ENCODE results near the gene AP1B1. TPM values are rescaled to one million over a fixed set of nuclear protein-coding genes. Genes with fewer than 3 reads are reported as not detected.

The AP1B1 gene
- total RNA-seq, 1 experiment from 2014 or later, result 101 TPM

DNA sequence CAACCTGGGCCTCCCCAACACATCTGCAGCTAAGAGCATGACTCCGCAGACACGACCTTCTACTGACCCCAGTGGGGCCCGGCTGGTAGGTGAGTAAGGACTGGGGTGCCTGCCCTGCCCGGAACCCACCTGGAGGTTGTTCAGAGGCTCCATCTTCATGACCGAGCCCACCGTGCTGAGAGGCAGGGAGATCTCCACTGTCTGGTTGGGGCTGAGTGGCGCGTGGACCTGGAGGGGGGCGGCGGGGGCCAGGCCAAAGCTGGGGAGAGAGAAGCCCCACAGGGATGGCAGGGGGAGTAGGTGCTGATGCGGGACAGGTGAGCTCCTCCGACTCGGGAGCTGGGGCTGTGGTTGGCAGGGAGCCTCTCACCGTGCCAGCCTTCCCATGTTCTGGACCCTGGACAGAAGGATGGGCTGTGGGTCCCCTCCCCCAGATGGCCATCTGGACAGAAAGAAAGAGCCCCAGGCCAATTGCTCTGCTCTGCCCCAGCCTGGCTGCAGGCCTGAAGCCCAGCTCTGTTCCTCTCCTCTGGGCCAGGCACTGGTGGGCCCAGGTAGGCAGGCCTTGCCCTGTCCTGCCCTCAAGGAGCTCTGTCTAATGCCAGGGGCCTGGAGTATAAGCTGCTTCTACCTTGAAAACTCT lies 56.6 kb downstream of the AP1B1 start:
- DNase-seq, result no peak
- H3K4me1 Mint-ChIP-seq (ENCODE audit: low read depth, unreplicated experiment), result no peaks in the 10 kb centered on the region
- H3K36me3 Mint-ChIP-seq (ENCODE audit: insufficient read depth, unreplicated experiment), result peaks cover 14% of the 10 kb centered on the region
- no TSS peak for BruUV-seq (replicated peaks)
- H3K4me3 Mint-ChIP-seq (ENCODE audit: unreplicated experiment), result no peak overlapping the region
- no peak overlapping the region for H3K27ac Mint-ChIP-seq (ENCODE audit: unreplicated experiment)
- Histone ChIP-seq H3K27me3 (replicated peaks; ENCODE audit: control insufficient read depth, insufficient read depth, low read length) (no peaks in the 10 kb centered on the region), H3K9me3 (no peaks in the 10 kb centered on the region), H3K4me3 (ENCODE audit: low read depth, low read length) (no peak overlapping the region), H3K4me1 (no peaks in the 10 kb centered on the region), H3K36me3 (ENCODE audit: control insufficient read depth, insufficient read depth, low read length) (peaks cover 1% of the 10 kb centered on the region)
- POLR2A ChIA-PET, result no interaction called here
- CTCF ChIA-PET, result no interaction called here
- no peak for TF ChIP-seq CTCF (IDR thresholded peaks at IDR 0.05; ENCODE audit: insufficient read depth in 1 of 2, low read depth in 1 of 2, low read length in 1 of 2, severe bottlenecking in 1 of 2, unreplicated experiment in 1 of 2)
- intact Hi-C loops (cut with micrococcal nuclease; ENCODE audit: unreplicated experiment), result no loop called here
- no peaks in the 10 kb centered on the region for H3K9me3 Mint-ChIP-seq (ENCODE audit: unreplicated experiment)
- H3K27me3 Mint-ChIP-seq (ENCODE audit: insufficient read depth, unreplicated experiment), result no peaks in the 10 kb centered on the region

GRCh38 chr22:29331213-29331612 lies 57.2 kb downstream of the AP1B1 start:
- Histone ChIP-seq H3K9me3 (no peaks in the 10 kb centered on the region), H3K27me3 (replicated peaks; ENCODE audit: control insufficient read depth, insufficient read depth, low read length) (no peaks in the 10 kb centered on the region), H3K36me3 (ENCODE audit: control insufficient read depth, insufficient read depth, low read length) (peaks cover 1% of the 10 kb centered on the region), H3K4me1 (no peaks in the 10 kb centered on the region), H3K4me3 (ENCODE audit: low read depth, low read length) (no peak overlapping the region)
- Mint-ChIP-seq H3K36me3 (ENCODE audit: insufficient read depth, unreplicated experiment) (peaks cover 14% of the 10 kb centered on the region), H3K27ac (ENCODE audit: unreplicated experiment) (no peak overlapping the region), H3K27me3 (ENCODE audit: insufficient read depth, unreplicated experiment) (no peaks in the 10 kb centered on the region), H3K4me3 (ENCODE audit: unreplicated experiment) (no peak overlapping the region), H3K9me3 (ENCODE audit: unreplicated experiment) (no peaks in the 10 kb centered on the region), H3K4me1 (ENCODE audit: low read depth, unreplicated experiment) (no peaks in the 10 kb centered on the region)
- ChIA-PET CTCF (no interaction called here), POLR2A (no interaction called here)
- BruUV-seq (replicated peaks), result no TSS peak
- no peak for DNase-seq
- no peak for TF ChIP-seq CTCF (IDR thresholded peaks at IDR 0.05; ENCODE audit: insufficient read depth in 1 of 2, low read depth in 1 of 2, low read length in 1 of 2, severe bottlenecking in 1 of 2, unreplicated experiment in 1 of 2)
- intact Hi-C loops (cut with micrococcal nuclease; ENCODE audit: unreplicated experiment), result no loop called here

- H3K36me3 Mint-ChIP-seq (ENCODE audit: insufficient read depth, unreplicated experiment), result peaks cover 14% of the 10 kb centered on the region
- H3K4me3 ChIP-seq (ENCODE audit: low read depth, low read length), result no peak overlapping the region
- no peaks in the 10 kb centered on the region for H3K27me3 ChIP-seq (replicated peaks; ENCODE audit: control insufficient read depth, insufficient read depth, low read length)
- no peak for DNase-seq
- H3K36me3 ChIP-seq (ENCODE audit: control insufficient read depth, insufficient read depth, low read length), result no peaks in the 10 kb centered on the region; the same call in none of the 2 replicates
- TF ChIP-seq CTCF (IDR thresholded peaks at IDR 0.05; ENCODE audit: insufficient read depth in 1 of 2, low read depth in 1 of 2, low read length in 1 of 2, severe bottlenecking in 1 of 2, unreplicated experiment in 1 of 2), result no peak
- H3K9me3 ChIP-seq, result no peaks in the 10 kb centered on the region
- H3K9me3 Mint-ChIP-seq (ENCODE audit: unreplicated experiment), result no peaks in the 10 kb centered on the region
- ChIA-PET CTCF (no interaction called here), POLR2A (no interaction called here)
- H3K27ac Mint-ChIP-seq (ENCODE audit: unreplicated experiment), result no peak overlapping the region
- intact Hi-C loops (cut with micrococcal nuclease; ENCODE audit: unreplicated experiment), result no loop called here
- no peak overlapping the region for H3K4me3 Mint-ChIP-seq (ENCODE audit: unreplicated experiment)
- H3K4me1 ChIP-seq, result no peaks in the 10 kb centered on the region
- H3K4me1 Mint-ChIP-seq (ENCODE audit: low read depth, unreplicated experiment), result no peaks in the 10 kb centered on the region
- BruUV-seq (replicated peaks), result no TSS peak
- H3K27me3 Mint-ChIP-seq (ENCODE audit: insufficient read depth, unreplicated experiment), result no peaks in the 10 kb centered on the region
These were observed 57.6 kb downstream of the AP1B1 start for GRCh38 chr22:29330753-29331152.
